GM23338 (cell line): ENCODE results near the gene RDH5. TPM values are rescaled to one million over a fixed set of nuclear protein-coding genes. Genes with fewer than 3 reads are reported as not detected.

ENCODE experiments used
- ATAC-seq: fragments of 200-7000 bp; cut with Tn5 transposase; 3 replicates; pipeline ENCODE4 v1.9.1; 2020
- DNase-seq: peaks from one replicate; pipeline ENCODE4 v3.0.0-alpha.2; 2015; ENCODE audit warnings: low spot score
- H2AFZ ChIP-seq: fragments of 200-600 bp; sonication (generic); 2 replicates; pipeline ENCODE4 v1.8.0; 2016; ENCODE audit warnings: antibody characterized with exemption, mild to moderate bottlenecking, moderate library complexity
- H3F3A ChIP-seq: fragments of 200-600 bp; sonication (generic); replicated peaks from 2 replicates; pipeline ENCODE4 v1.8.0; 2017; ENCODE audit warnings: antibody characterized with exemption, mixed run types, low read depth
- H3K27ac ChIP-seq: fragments of 200-600 bp; sonication (generic); 2 replicates; pipeline ENCODE4 v1.6.1; 2016; ENCODE audit warnings: low read depth
- H3K27me3 ChIP-seq: fragments of 200-600 bp; sonication (generic); 2 replicates; pipeline ENCODE4 v1.8.0; 2016; ENCODE audit warnings: mild to moderate bottlenecking, mixed run types, moderate library complexity; ENCODE audit not compliant: insufficient read depth
- H3K36me3 ChIP-seq: fragments of 200-600 bp; sonication (generic); 2 replicates; pipeline ENCODE4 v1.8.0; 2016; ENCODE audit warnings: mild to moderate bottlenecking; ENCODE audit not compliant: insufficient read depth
- H3K4me1 ChIP-seq: fragments of 200-600 bp; sonication (generic); 2 replicates; pipeline ENCODE4 v1.8.0; 2016; ENCODE audit warnings: mild to moderate bottlenecking, moderate library complexity; ENCODE audit not compliant: insufficient read depth
- H3K4me2 ChIP-seq: fragments of 200-600 bp; sonication (generic); 2 replicates; pipeline ENCODE4 v1.7.1; 2017; ENCODE audit warnings: mixed run types
- H3K4me3 ChIP-seq: fragments of 200-600 bp; sonication (generic); 2 replicates; pipeline ENCODE4 v1.6.1; 2016; ENCODE audit warnings: mixed run types
- H3K79me2 ChIP-seq: fragments of 200-600 bp; sonication (generic); replicated peaks from 2 replicates; pipeline ENCODE4 v1.8.0; 2017; ENCODE audit warnings: mild to moderate bottlenecking; ENCODE audit not compliant: insufficient read depth
- H3K9me2 ChIP-seq: fragments of 200-600 bp; sonication (generic); 2 replicates; pipeline ENCODE4 v1.8.0; 2017; ENCODE audit not compliant: insufficient read depth
- H4K20me1 ChIP-seq: fragments of 200-600 bp; sonication (generic); replicated peaks from 2 replicates; pipeline ENCODE4 v1.8.0; 2017; ENCODE audit warnings: mild to moderate bottlenecking; ENCODE audit not compliant: insufficient read depth
- H3K27ac Mint-ChIP-seq: 2 replicates; pipeline ENCODE4 v1.8.0; 2020; ENCODE audit warnings: inconsistent platforms, mild to moderate bottlenecking, moderate library complexity, mixed read lengths
- H3K27me3 Mint-ChIP-seq: 3 replicates; pipeline ENCODE4 v1.8.0; 2022; ENCODE audit warnings: low read depth, mild to moderate bottlenecking, moderate library complexity, mixed read lengths, inconsistent platforms; ENCODE audit not compliant: insufficient read depth, poor library complexity
- H3K36me3 Mint-ChIP-seq: 3 replicates; pipeline ENCODE4 v1.8.0; 2021; ENCODE audit warnings: low read depth, mild to moderate bottlenecking, inconsistent platforms, moderate library complexity, mixed read lengths
- H3K4me1 Mint-ChIP-seq: 3 replicates; pipeline ENCODE4 v1.8.0; 2020; ENCODE audit warnings: mild to moderate bottlenecking, inconsistent platforms, mixed read lengths
- H3K4me3 Mint-ChIP-seq: 3 replicates; pipeline ENCODE4 v1.8.0; 2021; ENCODE audit warnings: moderate library complexity, mild to moderate bottlenecking, inconsistent platforms, mixed read lengths
- H3K9me3 Mint-ChIP-seq: 3 replicates; pipeline ENCODE4 v1.8.0; 2020; ENCODE audit warnings: moderate library complexity, mild to moderate bottlenecking, inconsistent platforms, mixed read lengths
- EZH2 ChIP-seq: fragments of 200-600 bp; sonication (generic); IDR thresholded peaks from one replicate; pipeline ENCODE4 v1.8.0; 2017; ENCODE audit warnings: antibody characterized with exemption, mild to moderate bottlenecking, low read depth; ENCODE audit not compliant: unreplicated experiment
- JUNB ChIP-seq: IDR thresholded peaks from one replicate; pipeline ENCODE4 v1.6.1; 2016; ENCODE audit warnings: antibody characterized with exemption; ENCODE audit not compliant: unreplicated experiment
- POLR2AphosphoS5 ChIP-seq: IDR thresholded peaks from 2 replicates; pipeline ENCODE4 v1.6.1; 2016; ENCODE audit warnings: antibody characterized with exemption, low read depth
- REST ChIP-seq: IDR thresholded peaks from one replicate; pipeline ENCODE4 v1.6.1; 2018; ENCODE audit warnings: antibody characterized with exemption; ENCODE audit not compliant: unreplicated experiment
- STAT1 ChIP-seq: IDR thresholded peaks from one replicate; pipeline ENCODE4 v1.6.1; 2016; ENCODE audit warnings: antibody characterized with exemption; ENCODE audit not compliant: unreplicated experiment
- ZNF114 ChIP-seq: fragments of 250-450 bp; sonication (Bioruptor Pico); IDR thresholded peaks from 2 replicates; pipeline ENCODE4 v1.5.0; 2020; ENCODE audit warnings: mild to moderate bottlenecking, moderate library complexity
- ZNF331 ChIP-seq: fragments of 250-450 bp; sonication (Bioruptor Pico); IDR thresholded peaks from 2 replicates; pipeline ENCODE4 v1.5.0; 2020; ENCODE audit warnings: low read depth, mild to moderate bottlenecking, moderate library complexity
- ZNF462 ChIP-seq: fragments of 250-450 bp; sonication (Bioruptor Pico); IDR thresholded peaks from 2 replicates; pipeline ENCODE4 v1.5.0; 2020; ENCODE audit warnings: mild to moderate bottlenecking, moderate library complexity
- polyA plus RNA-seq: library from polyadenylated mRNA; unstranded; fragments of >200 nt; fragmentation: Nextera tagmentation; extraction: Ambion mirVana; gene quantifications from 2 replicates; pipeline ENCODE4 v1.2.1, GENCODE V29; 2016
- total RNA-seq: library from RNA; depleted of rRNA; stranded (reverse); fragments of >200 nt; shearing (Covaris generic); gene quantifications from 2 replicates; pipeline ENCODE4 v1.2.3, GENCODE V29; 2014

RDH5 gene
- total and polyA plus RNA-seq, 2 experiments from 2014 or later, result 3.9 to 7.5 TPM

- peaks cover 8% of the 10 kb centered on the region; the same call in 1 of the 2 replicates for H3K36me3 ChIP-seq
- Mint-ChIP-seq H3K36me3 (peaks cover 33% of the 10 kb centered on the region), H3K9me3 (no peaks in the 10 kb centered on the region), H3K4me3 (no peak overlapping the region), H3K27me3 (peaks cover 22% of the 10 kb centered on the region), H3K4me1 (peaks cover 43% of the 10 kb centered on the region), H3K27ac (no peak overlapping the region)
- H2AFZ ChIP-seq, result no peak overlapping the region
- no peak overlapping the region for H3K27ac ChIP-seq
- H3F3A ChIP-seq, result peaks cover 8% of the 10 kb centered on the region; the same call in 1 of the 2 replicates
- no peaks in the 10 kb centered on the region for H3K9me2 ChIP-seq
- H3K4me1 ChIP-seq, result peaks cover 30% of the 10 kb centered on the region
- no peaks in the 10 kb centered on the region for H3K27me3 ChIP-seq
- no peak for TF ChIP-seq ZNF331 (CRISPR knock-in tag)
- peak; percentile 7; the same call in 1 of the 2 replicates for TF ChIP-seq POLR2AphosphoS5
- TF ChIP-seq EZH2, result no peak
- no peak for TF ChIP-seq STAT1
- ATAC-seq (no peak), DNase-seq (no peak)
- 0 out of 2 replicates have a peak, but pooled peaks cover 6% of the 10 kb centered on the region for H4K20me1 ChIP-seq
- peaks cover 9% of the 10 kb centered on the region; the same call in 1 of the 2 replicates for H3K79me2 ChIP-seq
- H3K4me2 ChIP-seq, result no peak overlapping the region
- no peak overlapping the region for H3K4me3 ChIP-seq
Observed at GRCh38 chr12:55721601-55722213, 1.5 kb downstream of the RDH5 start.

GRCh38 chr12:55722948-55723347 lies 2.8 kb downstream of the RDH5 start:
- no peak overlapping the region for H3K4me3 ChIP-seq
- no peaks in the 10 kb centered on the region for H3K9me3 Mint-ChIP-seq
- no peak for TF ChIP-seq REST
- no peak for TF ChIP-seq POLR2AphosphoS5
- TF ChIP-seq ZNF114 (CRISPR knock-in tag), result no peak
- no peak for TF ChIP-seq JUNB
- no peak for TF ChIP-seq ZNF331 (CRISPR knock-in tag)
- no peak for TF ChIP-seq ZNF462 (CRISPR knock-in tag)
- peaks cover 41% of the 10 kb centered on the region for H3K4me1 Mint-ChIP-seq
- H3F3A ChIP-seq, result peaks cover 8% of the 10 kb centered on the region; the same call in 1 of the 2 replicates
- peaks cover 41% of the 10 kb centered on the region for H3K36me3 Mint-ChIP-seq
- no peaks in the 10 kb centered on the region for H3K27me3 ChIP-seq
- H3K36me3 ChIP-seq, result peaks cover 8% of the 10 kb centered on the region; the same call in 1 of the 2 replicates
- H3K4me3 Mint-ChIP-seq, result no peak overlapping the region
- no peak overlapping the region for H2AFZ ChIP-seq
- H4K20me1 ChIP-seq, result 0 out of 2 replicates have a peak, but pooled peaks cover 6% of the 10 kb centered on the region
- H3K9me2 ChIP-seq, result no peaks in the 10 kb centered on the region
- peaks cover 16% of the 10 kb centered on the region for H3K27me3 Mint-ChIP-seq
- H3K27ac Mint-ChIP-seq, result no peak overlapping the region
- H3K4me2 ChIP-seq, result no peak overlapping the region
- H3K27ac ChIP-seq, result no peak overlapping the region
- ATAC-seq (no peak), DNase-seq (no peak)
- H3K79me2 ChIP-seq, result peaks cover 11% of the 10 kb centered on the region
- peaks cover 27% of the 10 kb centered on the region for H3K4me1 ChIP-seq
